ENCODE results near the gene TNFAIP8.

DNA sequence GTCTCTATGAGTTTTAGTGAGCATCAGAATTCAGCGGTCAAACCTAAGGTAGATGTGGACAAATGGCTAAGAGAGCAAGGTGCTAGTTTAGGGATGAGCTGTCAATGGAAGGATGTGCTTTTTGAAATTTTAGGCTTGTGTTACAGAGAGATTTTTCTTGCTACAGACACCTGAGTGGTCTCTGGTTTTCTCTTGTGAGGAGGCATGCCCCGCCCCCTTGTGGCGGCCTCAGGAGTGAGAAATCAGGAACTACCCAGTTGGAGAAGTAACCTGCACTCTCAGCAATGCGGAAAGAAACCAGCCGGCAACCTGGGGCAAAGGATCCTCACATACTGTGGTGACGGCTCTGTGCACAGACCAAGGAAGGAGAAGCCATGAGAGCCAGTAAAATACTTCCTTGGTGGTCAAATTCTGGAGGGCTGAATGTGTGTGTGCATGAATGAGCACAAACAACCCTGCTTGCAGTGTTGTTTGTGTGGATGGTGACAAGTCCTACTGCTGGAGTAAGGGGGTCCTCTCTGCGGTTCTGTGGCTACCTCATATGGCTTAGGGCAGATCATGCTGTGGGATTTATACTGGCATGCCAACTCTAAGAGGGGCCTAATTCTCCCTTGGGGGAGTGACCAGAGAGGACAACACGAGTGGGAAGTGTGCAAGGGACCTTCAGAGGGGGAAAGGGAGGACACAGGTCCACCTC, 79.8 kb downstream of the TNFAIP8 start:
- TF ChIP-seq, protein P1, sequence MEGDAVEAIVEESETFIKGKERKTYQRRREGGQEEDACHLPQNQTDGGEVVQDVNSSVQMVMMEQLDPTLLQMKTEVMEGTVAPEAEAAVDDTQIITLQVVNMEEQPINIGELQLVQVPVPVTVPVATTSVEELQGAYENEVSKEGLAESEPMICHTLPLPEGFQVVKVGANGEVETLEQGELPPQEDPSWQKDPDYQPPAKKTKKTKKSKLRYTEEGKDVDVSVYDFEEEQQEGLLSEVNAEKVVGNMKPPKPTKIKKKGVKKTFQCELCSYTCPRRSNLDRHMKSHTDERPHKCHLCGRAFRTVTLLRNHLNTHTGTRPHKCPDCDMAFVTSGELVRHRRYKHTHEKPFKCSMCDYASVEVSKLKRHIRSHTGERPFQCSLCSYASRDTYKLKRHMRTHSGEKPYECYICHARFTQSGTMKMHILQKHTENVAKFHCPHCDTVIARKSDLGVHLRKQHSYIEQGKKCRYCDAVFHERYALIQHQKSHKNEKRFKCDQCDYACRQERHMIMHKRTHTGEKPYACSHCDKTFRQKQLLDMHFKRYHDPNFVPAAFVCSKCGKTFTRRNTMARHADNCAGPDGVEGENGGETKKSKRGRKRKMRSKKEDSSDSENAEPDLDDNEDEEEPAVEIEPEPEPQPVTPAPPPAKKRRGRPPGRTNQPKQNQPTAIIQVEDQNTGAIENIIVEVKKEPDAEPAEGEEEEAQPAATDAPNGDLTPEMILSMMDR (conservative IDR thresholded peaks at IDR 0.05; ENCODE audit: low read depth in 2 of 2), result peak; percentile 77 to 86
- TF ChIP-seq EZH2 (IDR thresholded peaks at IDR 0.05; ENCODE audit: low read depth, unreplicated experiment) (no peak), EZH2phosphoT487 (IDR thresholded peaks at IDR 0.05; ENCODE audit: unreplicated experiment) (no peak), STAT1 (IDR thresholded peaks at IDR 0.05; ENCODE audit: unreplicated experiment) (no peak), REST (IDR thresholded peaks at IDR 0.05; ENCODE audit: unreplicated experiment) (no peak), JUNB (IDR thresholded peaks at IDR 0.05; ENCODE audit: unreplicated experiment) (no peak), POLR2AphosphoS5 (IDR thresholded peaks at IDR 0.05; ENCODE audit: low read depth) (no peak), NANOG (IDR thresholded peaks at IDR 0.05; ENCODE audit: borderline replicate concordance) (no peak), CREB1 (CRISPR knock-in tag; IDR thresholded peaks at IDR 0.05; ENCODE audit: low read depth) (no peak), ZNF331 (CRISPR knock-in tag; IDR thresholded peaks at IDR 0.05; ENCODE audit: low read depth) (no peak), ETS1 (IDR thresholded peaks at IDR 0.05) (no peak)

All from GM23338 (cell line).